ENCODE data around the gene LRRK1. TPM values are rescaled to one million over a fixed set of nuclear protein-coding genes. Genes with fewer than 3 reads are reported as not detected.

The LRRK1 gene
- total RNA-seq, 1 donor: 18.0 TPM

DNA sequence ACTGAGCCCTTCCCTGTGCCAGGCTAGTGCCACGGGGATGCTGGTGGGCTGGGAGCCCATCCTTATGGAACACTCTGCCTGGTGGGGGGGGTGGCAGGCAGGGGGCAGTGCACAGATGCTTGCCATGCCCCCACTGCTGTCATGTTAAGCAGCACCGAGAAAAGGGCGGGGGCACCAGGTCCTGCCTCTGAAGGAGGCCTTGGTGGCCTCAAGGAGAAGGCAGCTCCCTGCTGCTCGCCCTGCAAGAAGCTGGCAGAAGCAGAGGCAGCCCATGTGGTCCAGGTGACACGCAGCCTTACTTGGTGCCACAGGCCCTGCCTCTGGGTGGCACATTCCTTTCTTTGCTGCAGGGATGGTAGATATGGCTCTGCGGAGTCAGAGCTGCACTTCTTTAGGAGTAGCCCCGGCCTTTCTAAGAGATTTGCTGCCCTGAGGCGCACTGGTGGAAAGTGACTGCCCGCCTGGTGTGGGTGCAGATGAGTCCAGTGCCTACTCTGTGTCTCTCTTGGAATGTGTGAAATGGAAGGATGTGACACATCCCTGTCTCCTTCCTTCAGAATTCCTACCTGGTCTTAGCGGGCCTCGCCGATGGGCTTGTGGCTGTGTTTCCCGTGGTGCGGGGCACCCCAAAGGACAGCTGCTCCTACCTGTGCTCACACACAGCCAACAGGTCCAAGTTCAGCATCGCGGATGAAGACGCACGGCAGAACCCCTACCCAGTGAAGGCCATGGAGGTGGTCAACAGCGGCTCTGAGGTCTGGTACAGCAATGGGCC lies 145.8 kb downstream of the LRRK1 start:
- DNase-seq (ENCODE audit: low read depth): no peak
- TF ChIP-seq, protein P1, sequence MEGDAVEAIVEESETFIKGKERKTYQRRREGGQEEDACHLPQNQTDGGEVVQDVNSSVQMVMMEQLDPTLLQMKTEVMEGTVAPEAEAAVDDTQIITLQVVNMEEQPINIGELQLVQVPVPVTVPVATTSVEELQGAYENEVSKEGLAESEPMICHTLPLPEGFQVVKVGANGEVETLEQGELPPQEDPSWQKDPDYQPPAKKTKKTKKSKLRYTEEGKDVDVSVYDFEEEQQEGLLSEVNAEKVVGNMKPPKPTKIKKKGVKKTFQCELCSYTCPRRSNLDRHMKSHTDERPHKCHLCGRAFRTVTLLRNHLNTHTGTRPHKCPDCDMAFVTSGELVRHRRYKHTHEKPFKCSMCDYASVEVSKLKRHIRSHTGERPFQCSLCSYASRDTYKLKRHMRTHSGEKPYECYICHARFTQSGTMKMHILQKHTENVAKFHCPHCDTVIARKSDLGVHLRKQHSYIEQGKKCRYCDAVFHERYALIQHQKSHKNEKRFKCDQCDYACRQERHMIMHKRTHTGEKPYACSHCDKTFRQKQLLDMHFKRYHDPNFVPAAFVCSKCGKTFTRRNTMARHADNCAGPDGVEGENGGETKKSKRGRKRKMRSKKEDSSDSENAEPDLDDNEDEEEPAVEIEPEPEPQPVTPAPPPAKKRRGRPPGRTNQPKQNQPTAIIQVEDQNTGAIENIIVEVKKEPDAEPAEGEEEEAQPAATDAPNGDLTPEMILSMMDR (IDR thresholded peaks at IDR 0.05; ENCODE audit: insufficient read depth, low read length): no peak
- no peak overlapping the region for H3K4me3 ChIP-seq (ENCODE audit: low read depth, low read length)

DNA sequence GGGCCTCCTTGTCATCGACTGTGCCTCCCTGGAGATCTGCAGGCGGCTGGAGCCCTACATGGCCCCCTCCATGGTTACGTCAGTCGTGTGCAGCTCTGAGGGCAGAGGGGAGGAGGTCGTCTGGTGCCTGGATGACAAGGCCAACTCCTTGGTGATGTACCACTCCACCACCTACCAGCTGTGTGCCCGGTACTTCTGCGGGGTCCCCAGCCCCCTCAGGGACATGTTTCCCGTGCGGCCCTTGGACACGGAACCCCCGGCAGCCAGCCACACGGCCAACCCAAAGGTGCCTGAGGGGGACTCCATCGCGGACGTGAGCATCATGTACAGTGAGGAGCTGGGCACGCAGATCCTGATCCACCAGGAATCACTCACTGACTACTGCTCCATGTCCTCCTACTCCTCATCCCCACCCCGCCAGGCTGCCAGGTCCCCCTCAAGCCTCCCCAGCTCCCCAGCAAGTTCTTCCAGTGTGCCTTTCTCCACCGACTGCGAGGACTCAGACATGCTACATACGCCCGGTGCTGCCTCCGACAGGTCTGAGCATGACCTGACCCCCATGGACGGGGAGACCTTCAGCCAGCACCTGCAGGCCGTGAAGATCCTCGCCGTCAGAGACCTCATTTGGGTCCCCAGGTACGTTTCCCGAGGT lies 146.5 kb downstream of the LRRK1 start:
- no peak overlapping the region for H3K4me3 ChIP-seq (ENCODE audit: low read depth, low read length)
- DNase-seq (ENCODE audit: low read depth): no peak
- TF ChIP-seq, protein P1 (IDR thresholded peaks at IDR 0.05; ENCODE audit: insufficient read depth, low read length): no peak

DNA sequence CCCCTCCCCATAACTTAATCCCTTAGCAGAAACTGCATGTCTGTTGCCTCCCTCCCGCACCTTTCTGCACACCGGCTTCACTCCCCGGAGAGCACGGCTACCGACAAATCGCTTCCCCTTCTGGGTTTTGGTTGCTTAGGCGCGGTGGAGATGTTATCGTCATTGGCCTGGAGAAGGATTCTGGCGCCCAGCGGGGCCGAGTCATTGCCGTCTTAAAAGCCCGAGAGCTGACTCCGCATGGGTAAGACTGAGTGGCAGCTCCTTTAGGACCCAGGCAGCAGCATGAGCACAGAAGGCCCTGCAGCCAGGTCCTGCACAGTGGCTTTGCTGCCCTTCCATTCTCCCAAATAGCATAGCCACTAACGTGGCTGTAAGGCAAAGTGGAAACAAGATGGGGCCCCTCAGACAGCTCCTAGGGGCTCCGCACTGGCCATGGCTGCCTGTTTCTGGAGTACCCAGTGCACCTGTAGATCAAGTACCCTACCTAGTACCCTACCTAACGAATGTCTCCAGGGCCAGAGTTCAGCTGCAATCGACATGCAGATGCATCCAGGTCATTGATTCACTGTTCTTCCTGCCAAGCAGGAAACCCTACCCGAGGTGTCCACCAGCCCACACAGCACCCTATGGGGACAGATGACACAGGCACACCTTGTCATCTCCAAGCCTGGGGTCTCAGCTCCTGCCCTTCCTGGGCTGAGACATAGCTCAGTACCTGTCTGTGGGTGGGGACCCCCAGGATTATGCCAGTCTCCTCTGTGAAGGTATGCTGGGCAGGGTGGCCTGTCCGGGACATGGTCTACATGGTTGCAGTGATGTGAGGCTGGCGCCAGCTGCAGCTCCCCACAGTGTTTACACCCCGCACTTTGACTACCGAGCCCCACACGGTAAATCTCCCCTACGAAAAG lies 147.6 kb downstream of the LRRK1 start:
- no peak for DNase-seq (ENCODE audit: low read depth)
- no peak overlapping the region for H3K4me3 ChIP-seq (ENCODE audit: low read depth, low read length)
- TF ChIP-seq, protein P1 (IDR thresholded peaks at IDR 0.05; ENCODE audit: insufficient read depth, low read length): no peak

DNA sequence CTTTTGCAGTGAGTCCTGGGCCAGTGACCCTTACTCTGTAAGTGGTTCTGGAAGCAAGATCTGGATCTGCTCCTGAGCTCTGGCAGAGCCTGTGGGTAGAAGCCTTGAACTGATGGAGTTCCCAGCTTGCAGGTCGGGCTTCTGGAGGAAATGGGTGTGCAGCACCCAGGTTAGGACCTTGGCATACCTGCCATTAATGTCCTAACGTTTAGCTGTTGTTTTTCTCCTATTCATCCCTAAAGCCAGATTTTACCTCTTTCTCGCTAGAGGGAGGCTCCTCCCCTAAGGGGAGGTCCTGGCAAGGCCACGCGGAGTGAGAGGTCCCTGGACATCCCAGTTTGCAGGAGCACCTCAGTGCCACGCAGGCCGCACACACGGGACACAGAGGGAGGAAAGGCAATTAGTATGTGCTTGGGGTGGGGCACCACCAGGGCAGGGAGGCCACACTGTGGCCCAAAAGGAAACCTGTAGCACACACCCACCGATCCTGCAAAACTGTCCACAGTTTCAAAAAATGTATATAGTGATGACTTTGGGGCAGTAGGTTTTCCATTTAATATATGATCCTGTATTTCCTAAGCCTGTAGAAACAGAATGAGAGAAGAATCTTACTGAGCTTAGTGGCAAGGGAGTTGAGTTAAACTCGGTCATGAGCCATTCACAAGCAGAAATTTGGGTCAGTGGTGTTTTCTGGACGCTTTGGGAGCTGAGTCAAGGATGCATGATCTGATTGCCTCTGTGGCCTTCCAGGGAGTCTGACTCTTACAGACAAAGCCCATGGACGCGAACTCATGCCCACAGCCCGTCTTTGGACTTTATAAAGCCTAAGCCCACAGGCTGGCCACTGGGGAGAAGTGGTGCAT lies 148.7 kb downstream of the LRRK1 start:
- TF ChIP-seq, protein P1 (IDR thresholded peaks at IDR 0.05; ENCODE audit: insufficient read depth, low read length): no peak
- no peak for DNase-seq (ENCODE audit: low read depth)
- H3K4me3 ChIP-seq (ENCODE audit: low read depth, low read length): no peak overlapping the region

DNA sequence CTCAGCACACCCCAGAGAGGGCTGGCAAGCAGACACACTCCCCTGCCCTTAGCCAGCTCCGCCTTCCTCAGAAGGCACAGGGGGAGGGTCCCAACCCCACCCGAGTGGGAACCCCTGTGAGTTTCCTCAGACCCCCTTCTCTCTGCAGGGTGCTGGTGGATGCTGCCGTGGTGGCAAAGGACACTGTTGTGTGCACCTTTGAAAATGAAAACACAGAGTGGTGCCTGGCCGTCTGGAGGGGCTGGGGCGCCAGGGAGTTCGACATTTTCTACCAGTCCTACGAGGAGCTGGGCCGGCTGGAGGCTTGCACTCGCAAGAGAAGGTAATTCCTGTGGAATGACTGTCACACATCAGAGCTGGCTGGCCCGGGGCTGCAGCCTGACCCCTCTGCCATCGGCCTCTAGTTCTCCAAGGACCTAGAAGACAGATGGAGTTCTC lies 149.4 kb downstream of the LRRK1 start:
- TF ChIP-seq, protein P1 (IDR thresholded peaks at IDR 0.05; ENCODE audit: insufficient read depth, low read length): no peak
- DNase-seq (ENCODE audit: low read depth): no peak
- H3K4me3 ChIP-seq (ENCODE audit: low read depth, low read length): no peak overlapping the region

All from fibroblast of the aortic adventitia (primary cell).